ENCODE data around the gene BUB3. TPM values are rescaled to one million over a fixed set of nuclear protein-coding genes. Genes with fewer than 3 reads are reported as not detected.

BUB3 gene
- total and polyA plus RNA-seq, 2 of the 13 experiments (the other 11 are each of a cell fraction or from before 2014, with no cell fraction given) = 174 to 188 TPM

DNA sequence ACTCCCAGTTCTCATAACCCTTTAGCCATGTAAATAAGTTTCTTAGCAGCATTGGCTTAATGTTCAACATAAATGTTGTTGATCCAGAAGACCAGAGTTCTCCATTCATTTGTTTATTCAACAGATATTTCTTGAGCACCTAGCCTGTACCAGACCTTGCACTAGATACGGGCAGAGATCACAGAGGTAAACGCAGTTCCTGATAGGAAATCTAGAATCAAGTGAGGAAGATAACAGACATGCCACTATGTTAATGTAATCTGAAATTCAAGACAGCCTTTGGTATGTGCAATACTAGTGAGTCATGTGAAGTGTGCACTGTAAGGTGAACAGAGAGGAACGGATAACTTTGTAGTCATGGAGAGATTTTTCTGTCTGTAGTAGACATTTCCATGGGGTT, 3.0 kb downstream of the BUB3 start (continued):
- no peak for TF ChIP-seq ZNF777 (CRISPR knock-in tag; IDR thresholded peaks at IDR 0.05)
- no peak for TF ChIP-seq ELK4 (CRISPR knock-in tag; IDR thresholded peaks at IDR 0.05; ENCODE audit: borderline replicate concordance)
- no peak for TF ChIP-seq ZNF230 (CRISPR knock-in tag; IDR thresholded peaks at IDR 0.05)
- no peak for TF ChIP-seq NPAS2 (CRISPR knock-in tag; IDR thresholded peaks at IDR 0.05; ENCODE audit: borderline replicate concordance)
- peak; percentile 66; the same call in 1 of the 2 replicates for TF ChIP-seq ELF3 (CRISPR knock-in tag; IDR thresholded peaks at IDR 0.05)
- TF ChIP-seq, protein P1, sequence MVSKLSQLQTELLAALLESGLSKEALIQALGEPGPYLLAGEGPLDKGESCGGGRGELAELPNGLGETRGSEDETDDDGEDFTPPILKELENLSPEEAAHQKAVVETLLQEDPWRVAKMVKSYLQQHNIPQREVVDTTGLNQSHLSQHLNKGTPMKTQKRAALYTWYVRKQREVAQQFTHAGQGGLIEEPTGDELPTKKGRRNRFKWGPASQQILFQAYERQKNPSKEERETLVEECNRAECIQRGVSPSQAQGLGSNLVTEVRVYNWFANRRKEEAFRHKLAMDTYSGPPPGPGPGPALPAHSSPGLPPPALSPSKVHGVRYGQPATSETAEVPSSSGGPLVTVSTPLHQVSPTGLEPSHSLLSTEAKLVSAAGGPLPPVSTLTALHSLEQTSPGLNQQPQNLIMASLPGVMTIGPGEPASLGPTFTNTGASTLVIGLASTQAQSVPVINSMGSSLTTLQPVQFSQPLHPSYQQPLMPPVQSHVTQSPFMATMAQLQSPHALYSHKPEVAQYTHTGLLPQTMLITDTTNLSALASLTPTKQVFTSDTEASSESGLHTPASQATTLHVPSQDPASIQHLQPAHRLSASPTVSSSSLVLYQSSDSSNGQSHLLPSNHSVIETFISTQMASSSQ (IDR thresholded peaks at IDR 0.05; ENCODE audit: low read depth) = peak; percentile 46; the same call in 1 of the 2 replicates
- TF ChIP-seq, protein P1 (CRISPR knock-in tag; IDR thresholded peaks at IDR 0.05; ENCODE audit: borderline replicate concordance) = no peak
- TF ChIP-seq MAFG (CRISPR knock-in tag; IDR thresholded peaks at IDR 0.05) = no peak
- TF ChIP-seq, protein P2, sequence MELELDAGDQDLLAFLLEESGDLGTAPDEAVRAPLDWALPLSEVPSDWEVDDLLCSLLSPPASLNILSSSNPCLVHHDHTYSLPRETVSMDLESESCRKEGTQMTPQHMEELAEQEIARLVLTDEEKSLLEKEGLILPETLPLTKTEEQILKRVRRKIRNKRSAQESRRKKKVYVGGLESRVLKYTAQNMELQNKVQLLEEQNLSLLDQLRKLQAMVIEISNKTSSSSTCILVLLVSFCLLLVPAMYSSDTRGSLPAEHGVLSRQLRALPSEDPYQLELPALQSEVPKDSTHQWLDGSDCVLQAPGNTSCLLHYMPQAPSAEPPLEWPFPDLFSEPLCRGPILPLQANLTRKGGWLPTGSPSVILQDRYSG (CRISPR knock-in tag; IDR thresholded peaks at IDR 0.05) = no peak
- no peak for TF ChIP-seq NFIB (CRISPR knock-in tag; IDR thresholded peaks at IDR 0.05; ENCODE audit: borderline replicate concordance)
- TF ChIP-seq SNAI1 (CRISPR knock-in tag; IDR thresholded peaks at IDR 0.05; ENCODE audit: borderline replicate concordance) = no peak
- no peak for TF ChIP-seq HMG20B (CRISPR knock-in tag; conservative IDR thresholded peaks at IDR 0.05)
- TF ChIP-seq PLRG1 (conservative IDR thresholded peaks at IDR 0.05) = no peak
- TF ChIP-seq HDAC1 (CRISPR knock-in tag; IDR thresholded peaks at IDR 0.05) = no peak
- TF ChIP-seq ZNF510 (CRISPR knock-in tag; IDR thresholded peaks at IDR 0.05; ENCODE audit: low read depth) = no peak
- TF ChIP-seq SIN3B (IDR thresholded peaks at IDR 0.05; ENCODE audit: low read length) = no peak
- peak; percentile 50 for TF ChIP-seq SAP130 (CRISPR knock-in tag; IDR thresholded peaks at IDR 0.05; ENCODE audit: low read depth)
- no peak for TF ChIP-seq RFX5 (IDR thresholded peaks at IDR 0.05; ENCODE audit: low read depth, low read length)
- TF ChIP-seq FOXP1 (IDR thresholded peaks at IDR 0.05) = no peak
- TF ChIP-seq FOXP1 (CRISPR knock-in tag; IDR thresholded peaks at IDR 0.05) = peak; percentile 45
- TF ChIP-seq ZNF766 (CRISPR knock-in tag; IDR thresholded peaks at IDR 0.05; ENCODE audit: borderline replicate concordance) = no peak
- TF ChIP-seq CSRNP2 (CRISPR knock-in tag; conservative IDR thresholded peaks at IDR 0.05; ENCODE audit: low read depth) = no peak
- TF ChIP-seq IKZF4 (CRISPR knock-in tag; IDR thresholded peaks at IDR 0.05; ENCODE audit: borderline replicate concordance, low read depth, not compliant biosample characterization) = no peak
- TF ChIP-seq CCAR2 (optimal IDR thresholded peaks at IDR 0.05; ENCODE audit: low read depth, low read length) = no peak
- no peak for TF ChIP-seq ZNF674 (CRISPR knock-in tag; IDR thresholded peaks at IDR 0.05; ENCODE audit: low read depth)
- TF ChIP-seq TARDBP (CRISPR knock-in tag; IDR thresholded peaks at IDR 0.05) = peak; percentile 19; the same call in 1 of the 2 replicates

Data from HepG2 (cell line).